Ureter (tissue), 1 donor: Measurements from ENCODE around the gene LIN7C. TPM values are rescaled to one million over a fixed set of nuclear protein-coding genes. Genes with fewer than 3 reads are reported as not detected.
"Not testable (repeated sequence)": the region's sequence is repeated elsewhere in the genome, so short reads cannot be mapped to it uniquely, and the experiment has no call there.

ENCODE experiments used
- DNase-seq: peaks from one replicate; pipeline ENCODE4 v3.0.0-alpha.2; 2020; ENCODE audit warnings: low spot score
- total RNA-seq: library from RNA; stranded (reverse); gene quantifications from one replicate; pipeline ENCODE4 v1.2.4, GENCODE V29; 2023
- donor health status: DM: yes; HTN: yes; CAD: no.

LIN7C gene
- total RNA-seq, 1 donor from 2014 or later = 34.9 TPM

- not testable (repeated sequence) for DNase-seq
These were observed 58.4 kb downstream of the LIN7C start for GRCh38 chr11:27448184-27448540.

- no peak for DNase-seq
These were observed 59.0 kb downstream of the LIN7C start for GRCh38 chr11:27447288-27448183.

GRCh38 chr11:27445625-27446024, 60.9 kb downstream of the LIN7C start:
- no peak for DNase-seq

- no peak for DNase-seq
These were observed 61.8 kb downstream of the LIN7C start for GRCh38 chr11:27444801-27445215.

Other genes with a start within 250 kb of the LIN7C start
- gene CCDC34, start 143.6 kb downstream of the LIN7C start, total RNA-seq = 10.2 TPM
- gene LGR4, start 34.0 kb downstream of the LIN7C start, total RNA-seq = 49.2 TPM
- 6.0 TPM for gene BDNF, start 193.7 kb upstream of the LIN7C start, total RNA-seq